ENCODE results near the gene PADI1.

Gene PADI1

DNA sequence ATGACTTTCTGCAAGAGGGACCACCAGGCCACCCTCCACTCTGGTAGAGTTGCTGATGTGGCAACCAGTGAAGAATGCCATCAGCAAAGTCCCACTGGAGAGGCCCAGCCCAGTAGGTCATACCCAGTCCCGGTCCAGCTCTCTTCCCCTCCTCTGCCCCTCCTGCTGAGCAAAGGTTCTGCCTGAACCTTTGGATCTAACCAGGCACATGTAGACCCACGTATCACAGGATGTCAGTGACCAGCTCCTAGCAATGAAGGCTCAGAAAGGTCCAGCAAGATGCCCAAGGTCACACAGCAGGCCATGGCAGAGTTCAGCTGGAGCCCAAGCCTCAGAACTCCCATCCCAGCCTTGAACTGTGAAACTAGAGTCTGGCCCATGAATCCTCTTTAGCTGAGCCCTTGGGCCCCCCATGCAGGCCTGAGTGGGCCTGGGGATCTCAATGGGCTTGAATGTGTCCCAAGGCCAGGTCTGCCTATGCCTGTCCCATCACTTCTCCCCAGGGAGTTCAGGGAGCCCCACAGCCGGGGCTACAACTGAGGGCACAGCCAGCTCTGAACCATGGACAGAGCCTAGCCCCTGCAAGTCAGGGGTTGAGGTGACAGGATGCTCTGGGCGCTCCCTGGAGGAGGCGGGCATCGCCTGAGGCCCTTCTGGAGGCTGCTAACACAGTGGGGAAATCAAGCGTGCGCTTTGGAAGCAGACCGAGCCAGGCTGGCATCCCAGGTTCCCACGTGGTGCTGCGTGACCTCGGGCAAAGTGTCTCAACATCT is 21.4 kb upstream of the PADI1 start:
- DNase-seq, result no peak

DNA sequence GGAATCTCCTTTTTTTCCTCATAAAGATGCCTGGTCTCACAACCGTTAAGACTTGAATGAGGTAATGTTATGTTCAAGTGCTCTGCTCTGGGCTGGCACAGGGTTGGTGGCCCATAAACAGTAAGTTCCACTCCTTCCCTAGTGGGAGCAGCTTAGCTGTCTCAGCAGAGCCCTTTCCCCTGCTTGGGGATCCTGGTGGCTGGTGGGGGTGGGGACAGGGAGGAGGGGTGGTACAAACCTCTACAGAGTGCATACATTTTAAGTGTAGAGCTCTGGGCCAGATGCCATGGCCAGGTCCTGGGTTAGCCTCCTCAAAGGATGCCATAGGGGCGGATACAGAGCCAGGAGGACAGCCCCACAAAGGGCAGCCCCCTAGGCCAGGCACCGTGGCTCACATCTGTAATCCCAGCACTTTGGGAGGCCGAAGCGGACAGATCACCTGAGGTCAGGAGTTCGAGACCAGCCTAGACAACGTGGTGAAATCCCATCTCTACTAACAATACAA is 20.7 kb upstream of the PADI1 start:
- DNase-seq, result no peak

DNA sequence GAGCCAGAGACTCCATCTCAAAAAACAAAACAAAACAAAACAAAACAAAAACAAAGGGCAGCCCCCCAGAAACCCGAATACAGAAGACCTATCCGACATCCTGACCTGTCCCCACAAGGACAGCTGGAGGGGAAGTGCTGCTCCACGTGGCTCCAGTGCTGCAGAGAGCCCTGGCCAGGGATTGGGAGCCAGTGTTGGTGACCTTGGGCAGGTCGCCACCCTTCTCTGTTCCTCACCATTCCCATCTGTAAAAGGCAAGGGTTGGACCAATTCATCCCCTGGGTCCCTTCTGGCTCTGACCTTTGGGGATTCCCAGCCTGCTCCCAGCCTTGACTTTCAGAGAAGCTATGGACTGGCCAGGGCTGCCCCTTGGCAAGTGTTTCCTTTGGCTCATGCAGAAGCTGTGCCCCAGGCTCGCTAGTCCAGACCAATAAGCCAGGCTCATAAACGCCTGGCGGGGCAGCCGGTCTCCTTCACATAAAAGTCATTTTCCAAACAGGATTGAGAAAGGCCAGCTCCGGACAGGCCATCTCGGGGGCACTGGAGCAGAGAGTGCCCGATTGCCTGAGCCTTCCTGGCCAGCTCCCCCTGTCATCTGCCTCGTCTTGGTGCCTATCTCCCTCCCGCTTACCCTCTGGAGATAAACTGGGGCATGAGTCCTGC is 20.0 kb upstream of the PADI1 start:
- DNase-seq, result no peak

DNA sequence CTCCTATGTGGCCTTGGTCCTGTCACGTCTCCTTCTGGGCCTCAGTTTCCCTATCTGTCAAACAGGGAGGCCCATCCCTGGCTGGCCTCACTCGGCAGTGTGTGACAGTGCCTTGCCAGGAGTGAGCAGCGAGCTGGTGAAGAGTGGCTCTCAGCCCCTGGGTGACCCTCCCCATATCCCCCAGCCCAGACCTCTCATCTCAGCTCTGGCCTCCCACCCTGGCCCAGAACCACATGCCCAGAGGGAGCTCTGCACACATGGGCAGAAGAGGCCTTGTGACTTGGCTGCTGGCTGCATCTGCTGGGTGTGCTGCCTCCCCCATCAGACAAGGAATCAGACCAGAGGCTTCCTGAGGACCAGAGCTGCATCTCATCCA is 19.5 kb upstream of the PADI1 start:
- DNase-seq, result no peak

DNA sequence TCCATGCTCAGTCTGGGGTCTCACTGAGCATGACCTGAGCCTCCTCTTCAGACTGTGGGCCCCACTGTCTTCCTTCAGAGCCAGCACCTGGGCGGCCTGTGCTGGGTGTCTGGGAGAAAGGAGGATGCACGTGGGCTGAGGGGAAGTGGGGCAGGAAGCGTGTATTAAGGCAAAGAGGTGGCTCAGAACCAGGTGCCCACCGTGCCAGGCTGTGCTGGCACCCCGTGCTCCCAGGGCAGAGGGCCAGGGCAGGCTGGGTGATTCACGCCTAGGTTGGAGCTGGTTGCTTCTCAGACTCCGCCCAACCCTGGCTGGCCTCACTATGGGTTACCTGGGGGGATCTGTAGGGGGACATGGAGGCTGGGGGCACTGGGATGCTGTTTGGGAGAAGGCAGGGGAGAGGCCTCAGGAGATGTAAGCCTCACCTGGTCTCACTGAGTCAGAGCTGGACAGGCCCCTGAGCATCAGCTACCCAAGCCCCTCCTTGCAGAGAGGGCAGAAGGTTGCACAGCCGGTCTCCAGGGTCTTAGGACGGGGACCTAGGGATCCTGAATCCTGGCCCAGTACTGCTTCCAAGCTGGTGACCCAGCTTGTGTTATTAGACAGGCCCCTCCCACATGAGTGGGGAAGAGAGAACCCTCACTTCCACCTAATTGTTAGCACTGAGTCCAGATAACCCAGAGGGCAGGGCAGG is 18.6 kb upstream of the PADI1 start:
- DNase-seq, result no peak

DNA sequence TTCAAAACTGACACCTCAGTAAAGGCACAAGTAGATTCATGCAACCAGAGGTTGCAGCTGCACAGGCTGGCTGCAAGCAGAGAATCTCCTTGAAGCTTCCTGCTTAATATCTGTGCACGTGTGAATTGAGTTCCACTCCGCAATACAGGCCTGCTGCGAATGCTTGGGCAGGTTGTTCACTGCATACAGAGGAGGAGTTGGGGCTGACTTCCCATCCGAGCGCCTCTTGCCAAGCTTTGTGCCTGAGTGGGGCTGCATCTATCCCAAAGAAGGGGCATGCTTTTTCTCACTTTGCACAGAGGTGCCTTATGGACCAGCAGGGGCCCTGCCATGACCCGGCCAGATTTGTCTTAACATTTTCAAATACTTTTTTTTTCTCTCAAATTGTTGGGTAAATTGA is 17.9 kb upstream of the PADI1 start:
- no peak for DNase-seq

DNA sequence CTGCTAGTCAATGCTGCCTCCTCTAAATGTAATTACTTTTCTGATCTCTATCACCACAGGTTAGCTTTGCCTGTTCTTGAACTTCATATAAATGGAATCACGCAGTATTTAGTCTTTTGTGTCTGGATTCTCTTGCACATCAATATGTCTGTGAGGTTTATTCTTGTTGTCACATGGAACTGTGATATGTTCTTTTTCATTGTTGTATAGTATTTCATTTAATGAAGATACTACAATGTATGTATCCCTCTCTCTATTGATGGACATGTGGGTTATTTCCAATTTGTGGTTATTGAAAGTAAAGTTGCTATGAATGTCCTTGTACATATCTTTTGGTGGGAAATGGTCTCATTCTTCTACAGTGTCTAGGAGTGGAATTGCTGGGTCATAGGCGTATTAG is 16.7 kb upstream of the PADI1 start:
- DNase-seq, result no peak

DNA sequence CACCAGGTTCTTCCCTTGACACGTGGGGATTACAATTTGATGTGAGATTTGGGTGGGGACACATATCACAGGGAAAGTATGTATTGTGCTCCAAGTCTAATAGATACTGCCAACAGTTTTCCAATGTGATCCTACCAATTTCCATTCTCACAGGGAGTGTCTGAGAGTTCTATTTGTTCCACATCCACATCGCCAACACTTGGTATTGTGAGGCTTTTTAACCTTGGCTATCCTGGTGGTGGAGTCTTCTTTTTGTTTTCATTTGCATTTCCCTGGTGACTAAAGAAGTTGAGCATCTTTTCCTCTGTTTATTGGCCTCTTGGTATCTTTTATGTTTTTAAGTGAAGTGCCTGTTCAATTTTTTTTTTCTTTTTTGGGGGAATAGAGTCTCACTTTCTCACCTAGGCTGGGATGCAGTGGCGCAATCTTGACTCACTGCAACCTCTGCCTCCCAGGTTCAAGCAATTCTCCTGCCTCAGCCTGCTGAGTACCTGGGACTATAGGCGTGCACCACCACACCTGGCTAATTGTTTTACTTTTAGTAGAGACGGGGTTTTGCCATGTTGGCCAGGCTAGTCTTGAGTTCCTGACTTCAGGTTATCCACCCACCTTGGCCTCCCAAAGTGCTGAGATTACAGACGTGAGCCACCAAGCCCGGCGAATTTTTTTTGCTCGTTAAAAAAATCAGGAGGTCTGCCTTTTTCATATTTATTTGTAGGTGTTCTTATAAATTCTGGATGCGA is 15.9 kb upstream of the PADI1 start:
- DNase-seq, result no peak

DNA sequence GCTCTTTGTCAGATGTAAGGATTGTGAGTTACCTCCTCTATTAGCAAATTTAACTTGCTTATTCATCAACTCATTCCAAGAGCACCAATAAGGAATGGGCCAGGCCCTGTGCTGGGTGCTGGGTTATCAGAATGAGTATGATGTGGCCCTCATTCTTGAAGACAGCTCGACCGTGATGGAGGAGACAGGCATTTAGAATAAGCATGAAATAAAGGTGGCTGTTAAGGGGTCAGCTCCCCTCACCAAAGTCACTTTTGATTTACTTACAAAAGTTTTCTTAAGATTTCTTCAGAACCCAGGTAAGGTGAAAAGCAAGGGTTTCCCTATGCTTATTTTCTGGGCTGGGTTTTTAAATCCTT is 15.3 kb upstream of the PADI1 start:
- no peak for DNase-seq

DNA sequence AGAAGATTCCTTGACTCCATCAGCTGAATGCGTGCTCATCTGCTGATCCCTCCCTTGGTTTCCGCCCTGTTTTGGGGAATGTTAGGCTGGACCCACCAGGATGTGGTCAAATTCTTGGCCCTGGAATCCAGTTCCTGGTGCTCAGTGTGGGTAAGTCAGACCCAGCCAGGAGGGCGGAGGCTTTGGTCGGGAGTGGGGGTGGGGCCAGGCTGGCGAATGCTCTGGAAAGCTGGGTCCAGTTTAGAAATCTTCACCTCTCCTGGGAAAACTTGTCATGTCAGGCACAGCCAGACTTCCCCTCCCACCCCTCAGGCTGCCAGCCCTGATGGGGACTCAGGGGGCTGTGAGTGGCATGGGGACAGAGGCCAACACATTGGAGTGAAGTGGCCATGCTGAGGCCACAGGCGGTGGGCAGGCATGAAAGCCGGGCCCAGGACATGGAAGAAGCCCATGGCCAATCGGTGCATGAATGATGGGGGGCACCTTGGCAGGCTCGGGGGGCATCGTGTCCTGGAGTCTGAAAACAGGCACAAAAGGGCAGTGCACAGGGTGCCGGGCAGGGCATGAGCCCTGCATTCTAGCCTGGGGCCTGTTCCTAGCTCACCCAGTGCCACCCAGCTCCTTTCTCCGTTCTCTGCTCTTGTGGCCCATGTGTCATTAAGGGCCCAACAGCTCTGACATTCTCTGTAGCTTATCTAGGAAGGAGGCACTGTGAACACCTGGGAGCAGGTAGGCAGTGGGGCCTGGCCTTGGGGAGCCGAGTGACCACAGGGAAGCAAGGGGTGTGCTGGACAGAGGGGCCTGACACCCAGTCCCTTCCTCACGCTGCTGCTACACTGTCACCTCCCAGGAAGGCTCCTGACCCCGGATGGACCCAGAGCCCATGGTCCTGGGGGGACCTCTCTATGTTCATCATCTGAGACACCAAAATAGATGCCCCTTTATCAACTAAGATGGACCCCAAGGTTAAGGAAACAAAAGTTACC is 14.6 kb upstream of the PADI1 start:
- peak; percentile 72 for DNase-seq

DNA sequence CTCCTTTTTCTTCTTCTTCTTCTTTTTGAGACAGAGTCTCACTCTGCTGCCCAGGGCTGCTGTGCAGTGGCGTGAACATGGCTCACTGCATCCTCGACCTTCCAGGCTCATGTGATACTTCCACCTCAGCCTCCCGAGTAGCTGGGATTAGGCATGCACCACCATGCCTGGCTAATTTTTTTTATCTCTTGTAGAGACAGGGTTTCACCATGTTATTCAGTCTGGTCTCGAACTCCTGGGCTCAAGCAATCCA is 13.0 kb upstream of the PADI1 start:
- no peak for DNase-seq

DNA sequence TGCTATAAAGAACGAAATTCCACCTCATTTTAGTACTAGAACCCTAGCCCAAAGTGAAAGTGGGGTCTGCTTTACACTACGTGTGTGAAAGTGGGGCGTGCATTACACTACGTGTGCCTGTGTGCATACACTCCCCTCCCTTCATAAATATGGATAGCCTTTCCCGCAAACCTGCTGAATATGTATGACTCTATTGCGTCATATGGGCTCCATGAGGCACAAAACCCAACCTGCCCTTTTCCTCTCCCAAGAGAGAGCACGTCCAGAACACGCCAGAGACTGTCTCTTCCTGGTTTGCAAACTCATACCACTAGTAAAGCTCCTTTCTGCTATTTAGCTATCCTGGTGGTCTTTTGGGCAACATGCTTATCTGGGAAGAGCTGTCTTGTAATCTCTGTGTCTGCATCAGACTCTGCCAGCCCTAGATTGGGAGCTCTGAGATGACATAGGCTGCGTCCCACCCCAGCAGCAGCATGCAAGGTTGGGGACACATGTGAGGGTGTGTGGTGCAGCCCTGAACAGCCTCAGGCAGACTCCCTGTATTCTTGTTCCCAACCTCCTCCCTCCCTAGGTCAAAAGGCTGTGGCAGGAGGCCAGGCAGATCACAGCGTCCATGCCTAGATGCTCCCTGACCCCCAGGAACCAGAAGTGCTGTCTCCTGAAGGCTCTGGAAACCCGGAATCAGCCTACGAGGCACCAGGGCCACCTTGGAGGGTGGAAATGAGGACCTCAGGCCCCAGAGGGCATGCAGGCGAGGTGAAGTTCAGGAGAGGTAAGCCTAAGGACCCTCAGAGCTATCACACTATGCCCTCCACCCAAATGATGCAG is 12.3 kb upstream of the PADI1 start:
- DNase-seq, result no peak

DNA sequence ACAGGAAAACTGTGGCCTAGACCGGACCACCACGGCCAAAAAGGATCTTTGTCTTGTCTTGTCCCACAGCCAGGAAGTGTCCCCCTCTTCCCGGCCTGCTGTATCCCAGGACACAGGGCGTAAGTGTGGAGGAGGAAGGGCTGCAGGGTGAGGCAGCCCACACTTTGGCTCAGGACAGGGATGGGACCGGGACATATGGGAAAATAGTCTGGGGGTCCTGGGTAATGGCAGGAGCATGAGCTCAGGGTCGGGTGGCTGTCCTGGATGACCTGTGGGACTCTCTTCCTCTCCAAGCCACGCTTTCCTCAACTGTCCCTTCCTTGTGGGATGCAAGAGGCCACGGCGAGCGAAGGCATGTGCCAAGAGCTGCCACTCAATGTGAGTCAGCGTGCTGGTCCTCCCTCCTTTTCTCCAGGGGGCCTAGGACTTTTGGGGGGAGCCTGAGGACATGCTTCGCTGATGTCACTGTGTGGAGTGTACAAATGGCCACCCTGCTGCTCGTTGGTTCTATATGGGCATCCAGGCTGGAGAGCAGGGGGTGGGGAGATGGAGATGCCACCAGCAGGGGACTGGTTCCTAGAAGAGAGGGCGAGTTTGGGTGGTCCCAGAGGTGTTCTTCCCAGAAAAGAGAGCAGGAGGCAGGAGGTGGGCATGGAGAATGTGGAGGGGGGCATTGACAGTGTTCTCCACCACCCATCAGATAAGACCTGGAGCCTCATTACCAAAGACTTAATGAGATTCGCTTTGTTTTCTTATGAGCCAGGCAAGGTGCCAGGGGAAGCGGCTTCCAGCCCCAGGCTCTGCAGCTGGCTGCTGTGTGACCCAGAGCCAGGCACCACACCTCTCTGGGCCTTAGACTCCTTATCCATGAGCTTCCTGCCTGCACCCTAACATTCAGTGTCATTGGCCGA is 11.5 kb upstream of the PADI1 start:
- no peak for DNase-seq

DNA sequence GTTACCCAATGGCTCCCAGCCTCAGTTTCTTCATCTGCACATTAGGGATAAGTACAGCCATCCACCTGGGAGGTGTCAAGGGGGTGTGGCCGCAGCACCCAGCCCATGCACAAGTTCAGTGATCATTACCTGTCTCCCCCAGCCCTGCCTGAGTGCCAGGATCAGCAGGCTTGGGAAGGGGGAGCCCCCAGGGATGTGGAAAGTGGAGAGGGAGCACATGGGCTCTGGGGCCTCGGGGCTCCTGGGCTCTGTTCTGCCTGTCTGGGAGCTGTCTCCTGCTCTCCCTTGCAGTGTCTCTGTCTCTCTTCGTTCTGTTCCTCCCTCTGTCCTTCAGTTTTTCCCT is 10.8 kb upstream of the PADI1 start:
- DNase-seq, result no peak

DNA sequence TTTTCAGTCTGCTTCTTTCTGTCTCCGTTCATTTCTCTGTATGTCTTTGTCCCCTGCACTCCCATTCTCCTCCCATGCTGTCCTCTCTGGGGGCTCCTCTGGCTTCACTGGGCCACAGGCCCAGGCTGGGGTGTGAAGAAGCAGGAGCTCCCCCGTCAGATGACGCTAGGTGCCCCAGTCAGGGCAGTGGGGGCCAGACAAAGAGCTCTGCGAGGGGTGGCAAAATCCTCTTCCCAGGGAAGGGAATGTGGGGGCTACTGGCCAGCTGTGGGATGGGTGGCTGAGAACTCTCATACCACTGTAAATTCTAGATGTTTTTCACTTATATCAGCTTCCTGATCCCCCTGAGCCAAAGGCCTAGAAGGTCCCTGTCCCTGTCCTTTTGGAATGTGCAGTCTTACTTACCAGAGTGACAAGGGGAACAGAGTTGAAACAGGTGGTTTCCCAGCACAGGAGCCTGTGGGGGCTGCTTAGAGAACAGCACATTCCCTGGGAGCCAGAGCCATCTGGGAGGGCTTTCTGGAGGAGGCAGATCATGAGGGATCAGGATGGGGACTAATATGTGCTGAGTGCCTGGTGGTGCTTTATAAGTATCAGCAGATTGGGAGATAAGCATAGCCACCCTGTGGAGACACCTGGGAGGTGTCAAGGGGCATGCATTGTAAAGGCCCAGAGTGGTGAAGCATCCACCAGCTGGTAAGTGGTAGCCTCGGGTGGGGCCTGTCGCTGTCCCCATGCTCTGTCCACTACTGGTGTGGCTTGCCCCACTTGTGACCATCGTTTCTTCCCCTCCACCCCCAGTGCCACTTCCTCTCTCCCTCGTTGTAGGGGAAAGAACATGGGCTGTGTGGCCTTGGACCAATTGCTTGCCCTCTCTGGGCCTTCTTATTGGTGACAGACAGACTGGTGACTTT is 10.1 kb upstream of the PADI1 start:
- DNase-seq, result no peak

DNA sequence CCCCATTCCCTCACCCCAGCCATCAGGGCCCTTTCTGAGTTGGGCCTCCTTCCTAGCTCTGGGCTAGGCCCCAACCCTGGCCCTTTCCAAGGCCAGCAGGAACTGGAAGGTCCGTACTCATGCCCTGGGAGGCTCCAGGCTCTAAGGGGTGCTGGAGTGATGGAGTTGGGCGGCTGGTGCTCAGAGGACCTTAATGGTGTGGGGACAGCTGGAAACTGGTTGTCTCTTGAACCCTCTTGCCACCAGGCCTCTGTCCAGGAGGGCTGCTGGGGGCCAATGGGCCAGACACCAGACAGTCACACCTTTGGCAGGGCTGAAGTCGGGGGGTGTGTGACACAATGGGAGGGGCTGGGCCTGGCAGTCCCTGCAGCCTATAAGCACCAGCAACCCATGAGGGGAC is 9.2 kb upstream of the PADI1 start:
- DNase-seq, result no peak

DNA sequence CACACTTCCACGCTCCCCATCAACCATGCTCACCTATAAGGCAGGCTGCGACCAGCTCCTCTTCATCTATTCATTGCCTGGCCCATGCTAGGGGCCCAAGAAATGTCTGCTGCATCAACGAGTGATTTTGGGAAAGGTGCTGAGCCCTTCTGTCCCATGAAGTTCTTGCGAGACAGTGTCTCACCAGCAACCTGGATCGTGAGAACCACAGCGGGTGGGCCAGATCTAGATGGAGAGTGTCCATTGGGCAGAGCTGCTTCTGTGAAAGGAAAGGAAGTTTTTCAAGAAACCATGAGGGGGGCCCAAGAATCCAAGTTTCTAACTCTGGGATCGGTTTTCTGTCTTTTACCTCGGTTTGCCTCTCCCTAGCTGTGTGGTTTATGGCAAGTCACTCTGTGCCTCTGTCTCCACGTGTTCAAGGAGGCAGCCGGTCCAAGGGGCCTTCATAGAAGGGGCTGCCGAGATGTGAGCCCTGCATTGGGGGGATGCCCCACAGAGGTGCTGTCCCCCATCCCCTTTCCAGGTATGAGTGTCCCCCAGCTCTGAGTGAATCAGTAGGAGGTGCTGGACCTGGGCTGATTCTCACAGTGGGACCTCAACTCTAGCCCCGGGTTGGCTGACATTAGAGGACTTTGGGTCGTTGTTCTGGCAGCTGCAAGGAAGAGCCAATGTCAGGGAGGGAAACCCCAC is 8.3 kb upstream of the PADI1 start:
- no peak for DNase-seq

DNA sequence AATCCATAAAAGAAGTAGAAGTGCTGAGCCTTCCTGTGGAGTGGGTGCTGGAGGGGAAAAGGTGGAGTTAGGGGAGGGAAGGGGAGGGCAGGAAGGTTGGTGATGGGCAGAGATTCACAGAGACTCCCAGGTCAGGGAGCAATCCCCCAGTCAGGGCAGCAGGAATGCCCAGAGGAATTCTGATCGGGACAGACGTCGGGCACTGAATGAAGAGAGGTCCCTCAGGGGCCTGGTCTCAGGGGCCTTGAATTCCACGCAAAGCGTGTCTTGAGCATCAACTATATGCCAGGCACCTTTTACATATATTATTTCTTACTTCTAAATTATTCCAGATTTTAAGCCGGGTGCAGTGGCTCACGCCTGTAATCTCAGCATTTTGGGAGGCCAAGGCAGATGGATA is 7.2 kb upstream of the PADI1 start:
- no peak for DNase-seq
